Iris pigment epithelial cell (primary cell): ENCODE data around the gene CASP9.
"Not testable (repeated sequence)": the region's sequence is repeated elsewhere in the genome, so short reads cannot be mapped to it uniquely, and the experiment has no call there.

Experiments used
- DNase-seq: peaks from one replicate; pipeline ENCODE4 v3.0.0-alpha.2; 2011; ENCODE audit warnings: low read depth

CASP9 gene

DNA sequence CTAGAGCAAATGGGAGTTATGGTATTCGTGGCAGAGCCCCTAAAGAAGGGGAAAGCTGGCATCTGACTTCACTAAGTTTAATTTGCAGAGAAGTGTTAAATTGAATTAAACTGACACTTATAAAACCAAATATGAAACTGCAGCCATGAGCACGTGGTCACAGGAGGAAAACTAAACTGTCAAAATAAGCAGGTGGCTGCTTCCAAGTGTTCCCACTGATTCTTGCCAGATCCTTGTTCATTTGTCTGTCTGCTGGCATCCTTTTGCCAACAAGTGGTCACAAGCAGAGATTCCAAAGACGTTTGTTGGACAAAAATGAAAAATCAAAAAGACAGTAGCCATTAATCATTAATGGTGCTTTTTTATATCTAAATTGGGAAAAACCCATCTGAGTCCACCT, 54.7 kb downstream of the CASP9 start:
- DNase-seq: no peak

DNA sequence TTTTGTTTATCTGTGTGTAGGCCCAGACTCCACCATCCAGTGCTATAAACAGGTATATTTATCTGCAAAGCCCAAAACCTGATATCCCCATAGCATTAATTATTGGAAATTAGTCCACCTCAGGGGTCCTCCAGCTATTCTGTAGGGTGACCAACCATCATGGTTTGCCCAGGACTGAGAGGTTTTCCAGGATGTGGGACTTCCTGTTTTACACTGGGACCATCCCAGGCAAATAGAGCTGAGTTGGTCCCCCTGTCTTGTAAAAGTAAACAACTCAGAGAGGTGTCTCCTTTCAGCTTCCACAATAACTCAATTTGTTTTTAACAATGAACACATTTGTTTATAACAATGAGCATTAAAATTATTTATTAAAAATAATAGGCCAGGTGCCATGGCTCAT, 55.9 kb downstream of the CASP9 start:
- DNase-seq: no peak

DNA sequence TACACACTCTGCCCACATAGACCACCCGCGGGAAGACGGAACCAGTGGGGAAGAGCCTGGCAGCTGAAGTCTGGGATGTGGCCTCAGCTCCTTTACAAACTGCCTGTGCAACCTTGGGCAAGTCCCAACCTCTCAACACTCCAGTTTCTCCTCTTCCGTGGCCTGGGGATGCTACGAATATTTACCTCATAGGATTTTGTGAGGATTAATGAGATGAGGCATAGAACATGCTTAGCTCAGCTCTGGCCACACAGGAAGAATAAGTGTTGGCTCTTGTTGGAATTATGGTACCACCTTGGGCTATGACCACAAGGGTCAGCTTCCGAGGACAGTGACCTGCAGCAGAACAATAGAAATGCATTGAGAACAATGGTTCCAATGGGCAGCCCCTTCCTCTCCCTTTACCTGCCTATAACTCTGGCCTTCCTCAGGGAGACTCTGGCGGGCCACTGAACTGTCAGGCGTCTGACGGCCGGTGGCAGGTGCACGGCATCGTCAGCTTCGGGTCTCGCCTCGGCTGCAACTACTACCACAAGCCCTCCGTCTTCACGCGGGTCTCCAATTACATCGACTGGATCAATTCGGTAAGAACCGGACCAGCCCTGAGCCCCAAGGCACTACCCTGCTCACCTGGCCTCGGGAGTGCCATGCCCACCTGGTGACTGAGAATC, 56.9 kb downstream of the CASP9 start:
- DNase-seq: not testable (repeated sequence)

DNA sequence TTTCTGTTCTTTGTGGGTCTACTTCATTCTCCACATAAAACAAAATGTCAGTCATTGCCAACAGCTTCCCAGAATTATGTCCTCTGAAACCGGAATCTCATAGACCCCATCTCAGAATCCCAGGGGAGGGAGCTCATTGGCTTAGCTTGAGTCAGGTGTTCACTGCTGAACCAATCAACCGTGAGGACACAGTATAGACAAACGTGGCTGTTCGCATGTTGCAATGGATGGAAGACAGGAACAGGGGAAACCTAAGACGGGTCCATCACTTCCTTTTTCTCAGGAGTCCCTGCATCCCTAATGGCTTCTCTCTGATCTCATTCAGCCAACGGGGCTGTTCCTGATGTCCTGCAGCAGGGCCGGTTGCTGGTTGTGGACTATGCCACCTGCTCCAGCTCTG, 58.3 kb downstream of the CASP9 start:
- DNase-seq: no peak

DNA sequence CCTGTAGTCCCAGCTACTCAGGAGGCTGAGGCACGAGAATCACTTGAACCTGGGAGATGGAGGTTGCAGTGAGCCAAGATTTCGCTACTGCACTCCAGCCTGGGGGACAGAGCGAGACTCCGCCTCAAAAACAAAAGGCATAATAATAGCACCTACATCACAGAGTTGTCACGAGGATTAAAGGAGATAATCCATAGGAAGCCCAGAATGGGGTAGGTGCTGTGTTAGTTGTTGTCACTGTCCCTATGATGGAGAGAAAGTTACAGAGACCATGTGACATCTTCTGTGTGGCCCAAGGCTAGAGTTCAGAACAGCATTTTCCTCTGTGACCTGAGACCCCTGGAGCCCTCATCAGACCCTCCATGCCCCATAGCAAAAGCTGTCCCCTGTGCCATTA, 60.1 kb downstream of the CASP9 start:
- not testable (repeated sequence) for DNase-seq

DNA sequence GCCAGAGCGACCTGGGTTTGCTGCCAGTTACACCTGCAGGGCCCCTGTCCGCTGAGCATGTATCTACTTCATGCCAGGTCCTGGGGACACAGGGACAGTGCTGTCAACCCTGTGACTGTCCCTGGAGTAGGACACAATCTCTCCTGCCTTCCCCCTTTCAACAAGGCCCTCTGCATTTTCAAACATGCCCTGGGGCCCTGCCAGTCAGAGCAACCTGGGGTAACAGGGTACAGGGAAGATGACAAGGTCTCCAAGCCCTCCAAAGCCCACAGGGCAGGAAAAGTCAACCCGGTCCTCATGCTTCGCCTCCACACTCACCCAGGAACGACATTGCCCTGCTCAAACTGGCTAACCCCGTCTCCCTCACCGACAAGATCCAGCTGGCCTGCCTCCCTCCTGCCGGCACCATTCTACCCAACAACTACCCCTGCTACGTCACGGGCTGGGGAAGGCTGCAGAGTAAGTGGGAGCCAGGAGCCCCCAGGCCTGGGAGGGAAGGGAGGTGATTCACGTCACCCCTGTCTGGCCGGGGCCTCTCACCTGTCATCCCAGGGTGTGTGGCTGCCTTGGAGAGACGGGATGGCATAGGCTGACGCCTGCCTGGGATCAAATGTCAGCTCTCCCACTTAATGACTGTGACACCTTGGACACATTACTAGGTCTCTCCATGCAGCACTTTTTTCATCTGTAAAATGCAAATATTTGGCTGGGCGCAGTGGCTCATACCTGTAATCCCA, 60.8 kb downstream of the CASP9 start:
- DNase-seq: not testable (repeated sequence)

DNA sequence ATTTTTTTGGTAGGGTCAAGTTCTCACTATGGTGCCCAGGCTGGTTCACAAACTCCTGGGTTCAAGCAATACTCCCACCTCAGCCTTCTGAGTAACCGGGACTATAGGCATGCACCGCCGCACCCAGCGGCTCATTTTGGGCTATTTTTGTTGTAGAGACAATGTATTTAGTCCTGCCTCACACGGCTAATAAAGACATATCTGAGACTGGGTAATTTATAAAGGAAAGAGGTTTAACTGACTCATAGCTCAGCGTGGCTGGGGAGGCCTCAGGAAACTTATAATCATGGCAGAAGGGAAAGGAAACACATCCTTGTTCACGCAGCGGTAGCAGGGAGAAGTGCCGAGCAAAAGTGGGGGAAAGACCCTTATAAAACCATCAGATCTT, 63.3 kb downstream of the CASP9 start:
- DNase-seq: no peak

DNA sequence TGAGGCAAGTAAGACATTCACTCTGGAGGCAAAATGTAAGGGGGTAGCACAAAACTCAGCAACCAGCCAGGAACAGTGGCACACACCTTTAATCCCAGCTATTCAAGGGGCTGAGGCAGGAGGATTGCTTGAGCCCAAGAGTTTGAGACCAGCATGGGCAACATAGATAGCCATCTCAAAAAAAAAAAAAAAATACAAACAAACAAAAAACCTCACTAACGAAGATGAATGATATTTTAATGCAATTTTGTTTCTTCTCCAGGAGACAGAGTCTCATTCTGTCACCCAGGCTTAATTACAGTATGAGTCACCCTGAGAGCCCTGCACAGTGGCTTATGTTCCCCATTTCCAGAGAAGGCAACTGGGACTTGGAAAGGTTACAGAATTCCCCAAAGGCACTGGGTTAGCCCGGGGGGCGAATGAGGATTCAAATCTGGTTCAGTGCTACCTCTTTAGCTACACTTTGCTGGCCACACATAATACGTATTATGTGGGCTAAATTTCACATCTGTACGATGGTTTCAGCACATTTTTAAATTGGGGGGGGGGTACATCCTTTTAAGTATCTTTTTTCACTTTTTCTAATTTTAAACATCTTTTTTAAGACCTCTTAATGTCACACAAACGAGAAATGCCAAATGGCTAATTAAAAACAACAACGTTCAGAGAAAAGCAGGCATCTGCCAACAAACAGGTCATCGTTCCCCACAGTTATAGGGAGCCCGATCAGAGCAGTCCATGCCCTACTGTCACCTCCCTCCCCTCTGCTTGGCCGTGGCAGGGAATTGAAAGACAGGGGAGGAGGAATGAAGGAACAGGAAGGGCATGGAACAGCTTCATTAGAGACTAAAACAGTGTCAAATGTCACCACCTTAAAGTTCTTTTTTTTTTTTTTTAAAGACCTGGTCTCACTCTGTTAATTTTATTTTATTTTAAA, 64.0 kb downstream of the CASP9 start:
- no peak for DNase-seq

DNA sequence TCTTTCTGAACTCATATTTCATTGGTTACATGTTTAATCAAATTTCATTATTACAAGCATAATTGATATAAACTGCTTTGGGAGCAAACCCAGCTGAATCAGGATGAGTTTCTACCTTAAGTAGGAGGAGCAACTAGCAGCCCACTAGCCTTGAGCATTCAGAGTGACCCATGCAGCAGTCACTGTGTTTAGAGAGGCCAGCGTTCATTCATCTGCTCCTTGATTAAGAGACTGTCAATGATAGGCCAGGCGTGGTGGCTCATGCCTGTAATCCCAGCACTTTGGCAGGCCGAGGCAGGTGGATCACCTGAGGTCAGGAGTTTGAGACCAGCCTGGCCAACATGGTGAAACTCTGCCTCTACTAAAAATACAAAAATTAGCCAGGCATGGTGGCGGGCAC, 65.6 kb downstream of the CASP9 start:
- not testable (repeated sequence) for DNase-seq

DNA sequence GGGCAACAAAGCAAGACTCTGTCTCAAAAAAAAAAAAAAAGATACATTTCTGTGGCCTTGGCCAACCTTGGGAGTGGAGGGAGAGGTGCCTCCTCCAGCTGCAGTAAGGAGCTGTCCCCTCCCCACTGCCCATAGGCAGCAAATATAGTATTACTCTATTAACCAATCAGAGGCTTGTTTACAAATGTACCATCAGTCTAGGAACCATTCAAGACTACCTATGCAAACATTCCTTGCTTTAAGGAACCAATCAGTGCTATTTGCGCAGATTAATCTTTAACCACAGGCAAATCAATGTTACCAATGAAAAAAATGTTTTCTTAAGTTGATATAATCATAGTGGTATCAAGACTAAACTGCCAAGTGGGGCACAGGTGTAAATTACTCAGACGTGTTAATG, 66.4 kb downstream of the CASP9 start:
- no peak for DNase-seq

DNA sequence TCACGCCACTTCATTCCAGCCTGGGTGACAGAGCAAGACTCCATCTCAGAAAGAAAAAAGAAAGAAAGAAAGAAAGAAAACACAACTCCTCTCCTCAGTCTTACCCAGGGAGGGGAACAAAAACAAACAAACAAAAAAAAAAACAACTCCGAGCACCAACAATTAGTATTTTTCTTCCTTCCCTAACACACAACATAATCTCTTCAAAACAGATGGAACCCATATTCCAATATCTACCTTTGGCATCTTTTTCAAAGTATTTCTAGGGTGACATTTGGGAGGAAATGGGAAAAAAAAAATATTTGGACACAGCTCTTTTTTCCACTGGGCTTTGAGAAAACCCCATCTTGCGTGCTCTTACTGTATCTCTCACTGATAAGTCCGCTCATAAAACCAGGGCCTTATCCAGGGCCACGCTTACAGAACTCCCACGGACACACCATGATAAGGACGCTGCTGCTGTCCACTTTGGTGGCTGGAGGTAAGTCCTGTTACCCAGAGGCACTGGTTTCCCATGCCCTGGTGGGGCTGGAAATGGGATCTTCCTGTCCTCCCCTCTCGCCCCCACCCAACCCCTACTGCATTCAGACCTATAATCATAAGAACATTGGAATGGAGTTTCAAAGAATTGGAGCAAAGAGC, 67.6 kb downstream of the CASP9 start, which contains the start of gene CELA2A:
CELA2A (plus strand) TSS at position 420 of the 642 bp plus-strand sequence; CDS start at position 442, 22 bp downstream.
- DNase-seq: no peak

DNA sequence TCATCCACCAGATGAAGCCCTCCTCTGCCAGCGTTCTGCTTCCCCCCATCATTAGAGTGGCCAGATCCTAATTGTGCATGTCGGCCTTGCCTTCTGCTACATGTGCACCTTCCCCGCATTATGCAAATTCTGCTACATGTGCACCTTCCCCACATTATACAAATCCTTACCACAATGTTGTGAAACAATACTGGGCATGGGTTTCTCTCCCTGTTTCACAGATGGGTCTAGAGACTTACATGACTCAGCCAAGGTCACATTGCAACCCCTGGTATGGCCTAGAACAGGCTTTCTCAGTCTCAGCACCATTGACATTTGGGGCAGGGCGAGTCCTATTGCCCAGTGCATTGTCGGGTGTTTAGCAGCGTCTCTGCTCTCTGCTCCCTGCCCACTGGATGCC, 68.5 kb downstream of the CASP9 start:
- DNase-seq: peak; percentile 72

DNA sequence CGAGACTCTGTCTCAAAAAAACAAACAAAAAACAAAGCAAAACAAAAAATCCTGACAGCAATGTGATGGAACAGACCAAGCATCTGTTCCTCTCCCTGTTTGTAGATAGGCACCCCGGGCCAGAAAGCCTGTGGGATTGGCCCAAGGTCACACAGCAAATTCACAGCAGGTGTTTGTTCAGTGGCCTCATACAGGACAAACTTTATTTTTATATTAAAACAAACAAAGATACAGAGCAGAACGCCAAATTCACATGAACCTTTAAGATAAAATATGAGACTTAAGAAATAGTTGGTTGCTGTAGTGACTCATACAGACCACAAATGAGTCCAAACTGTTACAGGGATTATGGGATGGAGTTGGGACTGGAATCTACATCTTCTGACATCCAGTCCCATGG, 69.8 kb downstream of the CASP9 start:
- peak; percentile 78 for DNase-seq

DNA sequence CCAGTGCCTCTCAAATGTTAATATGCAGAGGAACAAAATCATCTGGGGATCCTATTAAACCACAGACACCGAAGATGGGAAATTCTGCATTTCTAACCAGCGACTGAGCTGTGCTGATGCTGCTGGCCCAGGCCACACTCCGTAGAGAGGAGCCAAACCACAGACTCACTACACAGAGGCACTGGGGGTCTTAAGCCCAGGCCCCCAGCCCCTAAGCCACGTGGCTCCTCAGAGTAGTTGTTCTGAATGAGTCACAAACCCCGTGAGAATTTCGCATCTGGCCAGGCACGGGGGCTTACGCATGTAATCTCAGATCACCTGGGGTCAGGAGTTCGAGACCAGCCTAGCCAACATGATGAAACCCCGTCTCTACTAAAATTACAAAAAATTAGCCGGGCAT, 70.3 kb downstream of the CASP9 start:
- peak; percentile 23 for DNase-seq

DNA sequence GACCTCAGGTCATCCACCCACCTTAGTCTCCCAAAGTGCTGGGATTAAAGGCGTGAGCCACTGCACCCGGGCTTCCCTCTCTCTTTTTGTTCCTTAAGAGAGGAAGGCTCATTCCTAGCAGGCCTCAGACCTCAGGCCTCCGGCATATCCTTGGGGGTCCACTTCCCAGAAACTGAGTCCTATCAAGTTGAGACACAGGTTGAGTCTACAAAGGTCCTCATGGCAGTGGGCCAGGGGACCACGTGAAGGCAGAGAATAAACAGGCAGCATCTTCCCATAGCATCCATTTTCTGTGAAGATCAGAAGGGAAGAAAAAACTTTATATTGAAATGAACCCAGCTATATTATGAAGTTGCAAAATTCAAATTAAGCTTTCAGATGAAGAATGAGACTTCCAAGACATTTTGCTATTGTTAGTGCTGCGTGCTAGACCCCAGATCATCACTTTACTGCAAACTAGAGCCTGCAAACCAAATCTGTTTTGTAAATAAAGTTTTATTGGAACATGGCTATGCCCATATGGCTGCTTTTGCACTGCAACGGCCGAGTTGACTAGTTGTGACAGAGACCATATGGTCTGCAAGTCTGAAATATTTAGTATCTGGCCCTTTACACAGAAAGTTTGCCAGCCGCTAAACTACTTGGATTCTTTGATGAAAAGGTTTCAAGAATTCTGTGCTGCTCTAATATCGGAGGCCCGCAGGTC, 71.0 kb downstream of the CASP9 start:
- no peak for DNase-seq

DNA sequence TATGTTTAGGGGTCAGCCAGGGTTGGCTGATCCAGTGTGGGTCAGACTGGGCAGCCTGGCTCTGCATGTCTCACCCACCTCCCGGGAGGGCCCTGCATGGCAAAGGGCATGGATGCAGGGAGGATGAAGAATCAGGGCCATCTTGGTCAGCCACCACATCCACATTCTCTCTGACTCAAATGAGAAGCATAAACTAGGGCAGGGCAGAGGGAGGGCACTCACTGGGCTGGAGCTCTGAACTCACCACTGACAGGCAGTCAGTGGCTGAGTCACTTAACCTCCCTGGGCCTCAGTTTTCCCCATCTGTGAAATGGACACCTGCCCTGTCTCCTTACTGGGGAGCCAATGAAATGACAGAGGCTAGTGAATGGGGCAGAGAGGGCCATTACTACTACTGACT, 71.8 kb downstream of the CASP9 start:
- DNase-seq: no peak

DNA sequence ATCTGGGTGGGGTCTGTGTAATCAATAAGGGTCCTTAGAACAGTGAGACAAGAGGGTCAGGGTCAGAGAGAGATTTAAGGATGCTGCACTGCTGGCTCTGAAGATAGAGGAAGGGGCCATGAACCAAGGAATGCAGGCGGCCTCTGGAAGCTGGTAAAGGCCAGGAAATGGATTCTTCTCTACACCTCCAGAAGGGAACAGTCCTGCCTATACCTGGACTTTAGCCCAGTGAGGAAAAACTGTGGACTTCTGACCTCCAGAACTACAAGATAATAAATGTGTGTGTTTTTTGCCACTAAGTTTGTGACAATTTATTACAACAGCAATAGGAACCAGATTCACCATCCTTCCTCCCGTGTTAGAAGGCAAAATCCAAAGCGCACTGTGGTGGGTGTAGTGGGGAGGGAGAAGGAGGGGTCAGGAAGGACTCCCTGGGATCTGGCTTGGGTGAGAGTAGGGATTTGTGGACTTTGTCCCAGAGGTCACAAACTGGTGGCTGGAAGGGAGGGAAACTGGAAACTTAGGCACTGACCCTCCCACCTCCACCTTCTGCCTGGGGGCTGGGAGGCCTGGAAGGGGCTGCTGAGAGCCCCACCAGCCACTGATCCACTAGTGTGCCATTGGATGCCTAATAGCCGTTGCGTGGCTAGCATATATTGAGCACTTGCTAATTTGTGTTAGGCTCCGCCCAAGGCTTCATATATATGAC, 72.8 kb downstream of the CASP9 start:
- DNase-seq: no peak

DNA sequence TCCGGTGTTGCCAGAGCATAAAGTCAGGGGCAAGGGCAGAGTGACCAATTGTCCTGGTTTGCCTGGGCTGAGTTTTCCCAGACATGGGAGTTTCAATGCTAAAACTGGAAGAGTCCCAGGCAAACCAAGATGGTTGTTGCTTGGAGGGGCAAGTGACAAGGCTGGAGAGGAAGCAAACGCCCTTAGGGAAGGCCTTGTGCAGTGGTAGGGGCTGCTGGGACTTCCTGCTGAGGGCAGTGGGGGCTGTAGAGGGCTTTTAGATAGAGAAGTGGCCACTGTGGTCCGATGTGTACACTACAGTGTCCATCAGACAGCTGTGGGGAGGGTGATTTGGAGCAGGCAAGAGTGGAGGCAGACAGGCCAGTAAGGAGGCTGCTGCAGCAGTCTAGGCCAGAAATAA, 74.4 kb downstream of the CASP9 start:
- DNase-seq: no peak

DNA sequence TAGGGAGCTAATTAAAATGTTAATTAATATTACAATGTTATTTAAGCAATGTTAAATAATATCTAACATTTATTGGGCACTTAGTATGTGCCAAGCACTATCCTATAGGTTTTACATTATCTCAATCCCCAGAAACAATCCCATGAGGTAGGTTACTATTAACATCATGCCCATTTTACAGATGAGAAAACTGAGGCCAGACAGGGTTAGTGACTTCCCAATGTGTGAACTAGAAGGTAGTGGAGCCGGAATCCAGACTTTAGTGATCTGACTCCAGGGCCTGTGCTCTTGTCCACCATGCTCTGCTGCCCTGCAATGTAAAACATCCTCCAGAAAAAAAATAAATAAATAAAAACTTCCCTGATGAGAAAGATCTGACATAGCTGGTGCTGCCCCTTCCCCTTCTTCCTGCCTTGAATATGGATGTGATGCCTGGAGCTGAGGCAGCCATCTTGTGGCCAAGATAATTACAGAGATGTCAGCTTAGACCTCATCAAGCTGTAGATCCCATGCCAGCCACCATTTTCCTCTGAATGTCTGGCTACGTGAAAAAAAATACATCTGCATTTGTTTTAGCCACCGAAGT, 75.0 kb downstream of the CASP9 start:
- DNase-seq: no peak

DNA sequence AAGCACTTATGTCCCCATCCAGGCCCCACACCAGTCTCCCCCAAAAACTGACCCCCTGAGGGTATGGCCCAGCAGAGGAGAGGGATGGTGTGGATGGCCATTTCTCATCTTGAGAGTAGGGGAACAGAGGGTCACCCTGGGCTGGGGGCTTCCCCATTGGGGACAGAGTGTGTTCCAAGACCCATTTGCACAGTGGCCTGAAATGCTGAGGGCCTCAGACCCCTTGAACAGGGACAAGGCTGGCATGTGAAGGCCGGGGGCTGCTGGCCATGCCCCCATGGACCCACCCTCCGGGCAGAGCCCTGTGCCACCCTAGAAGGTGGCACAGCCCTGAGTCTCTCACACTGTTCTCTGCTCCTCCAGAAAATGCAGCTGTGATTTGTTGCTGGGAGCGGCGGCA, 77.8 kb downstream of the CASP9 start:
- DNase-seq: no peak
